PC-3 (cell line): Measurements from ENCODE around the gene ALPK3.

Experiments used
- CTCF ChIP-seq: fragments of 300-600 bp; sonication (generic); conservative IDR thresholded peaks from 2 replicates; pipeline ENCODE4 v1.5.1; 2017; ENCODE audit warnings: antibody characterized with exemption, low read depth, mild to moderate bottlenecking, low read length
- EZH2 ChIP-seq: fragments of 300-600 bp; sonication (generic); IDR thresholded peaks from one replicate; pipeline ENCODE4 v1.6.1; 2017; ENCODE audit warnings: antibody characterized with exemption, mild to moderate bottlenecking, low read length; ENCODE audit not compliant: unreplicated experiment
- EZH2phosphoT487 ChIP-seq: fragments of 300-600 bp; sonication (generic); IDR thresholded peaks from 2 replicates; pipeline ENCODE4 v1.6.1; 2018; ENCODE audit warnings: mild to moderate bottlenecking, antibody characterized with exemption, low read length, borderline replicate concordance

GRCh38 chr15:84840741-84841429 is 23.7 kb downstream of the ALPK3 start:
- no peak for TF ChIP-seq CTCF
- TF ChIP-seq EZH2 = no peak
- TF ChIP-seq EZH2phosphoT487 = no peak
